Renal cortex interstitium (tissue), 11 donors: ENCODE measurements around the gene GLI2. TPM values are rescaled to one million over a fixed set of nuclear protein-coding genes. Genes with fewer than 3 reads are reported as not detected.

ENCODE experiments used
- DNase-seq, 11 donors: peaks; one replicate each; pipeline ENCODE4 v3.0.0-alpha.2; 2013; ENCODE audit warnings: low read depth in 9 of 11, low spot score in 4 of 11; ENCODE audit errors: extremely low read depth in 1 of 11
- polyA plus RNA-seq, 3 donors: library from polyadenylated mRNA; unstranded; fragments of 120-200 nt; gene quantifications; one replicate each; pipeline ENCODE4 v1.2.1, GENCODE V29; 2013; ENCODE audit not compliant: insufficient read length in 3 of 3

GLI2 gene
- polyA plus RNA-seq, 3 donors = 11.2 to 16.3 (median 12.8) TPM

GRCh38 chr2:120765678-120766469 lies 30.2 kb downstream of the GLI2 start:
- DNase-seq = peak; percentile 70 to 88 (median 82)

- no peak for DNase-seq
Measured at GRCh38 chr2:120766470-120767351, 31.0 kb downstream of the GLI2 start.

- DNase-seq = no peak
Measured at GRCh38 chr2:120767486-120768005, 31.9 kb downstream of the GLI2 start.

DNA sequence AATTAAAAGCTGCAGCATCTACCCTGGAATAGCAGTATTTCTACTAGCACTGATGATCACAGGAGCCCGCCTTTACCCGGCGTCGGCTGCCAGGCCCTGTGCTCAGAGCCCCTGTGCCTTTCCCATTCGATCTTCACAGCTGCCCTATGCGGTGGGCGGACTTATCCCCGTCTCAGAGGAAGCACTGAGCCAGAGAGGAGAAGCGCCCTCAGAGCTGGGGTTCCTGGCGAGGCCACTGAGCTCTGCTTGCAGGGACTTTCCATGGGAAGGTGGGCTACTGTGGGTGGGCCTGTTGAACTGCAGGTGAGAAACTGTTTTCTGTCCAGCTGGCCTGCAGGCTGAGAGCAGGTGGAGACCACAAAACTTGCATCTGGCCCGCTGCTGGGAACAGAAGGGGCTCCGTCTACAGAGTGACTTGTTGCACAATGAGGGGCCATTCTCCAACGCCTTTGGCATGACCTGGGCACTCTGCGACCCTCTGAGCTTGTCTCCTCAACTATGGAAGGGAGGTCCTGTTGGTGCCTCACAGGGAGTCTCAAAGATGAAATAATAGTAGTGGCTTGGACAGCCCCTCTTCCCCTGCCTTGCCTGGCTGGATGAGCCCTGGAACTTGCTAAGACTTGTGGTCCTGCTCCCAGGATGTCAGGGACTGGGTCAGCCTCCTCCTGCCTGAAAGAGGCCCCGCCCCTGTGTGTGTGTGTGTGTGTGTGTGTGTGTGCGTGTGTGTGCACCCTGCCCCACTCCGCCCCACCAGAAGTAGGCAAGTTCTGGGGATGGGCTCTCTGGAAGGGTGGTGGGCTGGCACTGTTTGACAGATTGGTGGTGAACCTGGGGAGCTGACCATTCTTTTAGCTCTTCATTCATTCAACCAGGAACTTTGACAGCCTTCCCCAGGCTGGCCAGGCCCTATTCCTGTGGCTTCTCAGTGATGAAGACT lies 32.7 kb downstream of the GLI2 start:
- DNase-seq = no peak

- no peak for DNase-seq
Measured at GRCh38 chr2:120769076-120769786, 33.6 kb downstream of the GLI2 start.

GRCh38 chr2:120769787-120770120 lies 34.1 kb downstream of the GLI2 start:
- no peak for DNase-seq

GRCh38 chr2:120770176-120770575 lies 34.5 kb downstream of the GLI2 start:
- no peak for DNase-seq

DNA sequence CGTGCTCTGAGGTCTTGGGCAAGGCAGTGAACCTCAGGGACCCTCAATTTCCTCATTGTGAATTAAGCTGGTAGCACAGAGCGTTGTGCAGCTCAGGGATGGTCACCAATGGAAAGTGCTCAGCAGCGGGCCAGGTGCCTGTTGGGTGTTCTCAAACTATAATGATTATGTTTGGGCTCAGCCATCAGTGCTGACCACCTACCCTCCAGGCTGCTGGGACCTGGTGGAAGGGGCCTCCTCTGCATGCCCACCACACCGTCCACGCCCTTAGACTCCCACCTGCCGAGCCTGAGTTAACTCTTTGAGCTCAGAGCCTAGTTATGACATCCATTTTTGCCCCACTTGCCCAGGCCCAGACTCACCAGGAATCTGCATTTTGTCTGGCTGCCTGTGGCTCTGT lies 35.0 kb downstream of the GLI2 start:
- DNase-seq = no peak

GRCh38 chr2:120771111-120771780 lies 35.6 kb downstream of the GLI2 start:
- DNase-seq = peak in 1 of 11 donors; percentile 60

DNA sequence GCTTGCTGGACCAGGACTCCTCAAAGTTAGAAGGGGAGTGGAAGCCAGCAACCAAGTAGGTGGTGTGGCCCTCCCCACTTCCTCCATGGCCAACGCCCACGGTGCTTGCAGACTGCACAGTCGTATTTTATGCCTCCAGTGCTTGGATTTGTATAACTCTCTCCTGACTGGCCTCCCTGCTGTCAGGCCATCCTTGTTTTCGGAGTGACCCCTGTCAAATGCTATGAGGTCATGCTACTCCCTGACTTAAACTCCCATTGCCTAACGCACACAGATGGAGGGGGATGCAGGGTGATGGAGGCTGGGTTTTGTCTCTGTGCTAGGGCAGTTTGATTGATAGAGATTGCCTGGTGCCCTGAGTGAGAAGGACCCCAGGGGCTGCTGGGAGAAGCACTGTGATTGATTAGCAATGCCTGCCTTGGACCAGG lies 36.1 kb downstream of the GLI2 start:
- DNase-seq = no peak

- DNase-seq = no peak
Measured at GRCh38 chr2:120772261-120772660, 36.6 kb downstream of the GLI2 start.

GRCh38 chr2:120773186-120773800 lies 37.6 kb downstream of the GLI2 start:
- DNase-seq = no peak

GRCh38 chr2:120774557-120775160 lies 39.0 kb downstream of the GLI2 start:
- DNase-seq = no peak

GRCh38 chr2:120775194-120775593 lies 39.5 kb downstream of the GLI2 start:
- no peak for DNase-seq

DNA sequence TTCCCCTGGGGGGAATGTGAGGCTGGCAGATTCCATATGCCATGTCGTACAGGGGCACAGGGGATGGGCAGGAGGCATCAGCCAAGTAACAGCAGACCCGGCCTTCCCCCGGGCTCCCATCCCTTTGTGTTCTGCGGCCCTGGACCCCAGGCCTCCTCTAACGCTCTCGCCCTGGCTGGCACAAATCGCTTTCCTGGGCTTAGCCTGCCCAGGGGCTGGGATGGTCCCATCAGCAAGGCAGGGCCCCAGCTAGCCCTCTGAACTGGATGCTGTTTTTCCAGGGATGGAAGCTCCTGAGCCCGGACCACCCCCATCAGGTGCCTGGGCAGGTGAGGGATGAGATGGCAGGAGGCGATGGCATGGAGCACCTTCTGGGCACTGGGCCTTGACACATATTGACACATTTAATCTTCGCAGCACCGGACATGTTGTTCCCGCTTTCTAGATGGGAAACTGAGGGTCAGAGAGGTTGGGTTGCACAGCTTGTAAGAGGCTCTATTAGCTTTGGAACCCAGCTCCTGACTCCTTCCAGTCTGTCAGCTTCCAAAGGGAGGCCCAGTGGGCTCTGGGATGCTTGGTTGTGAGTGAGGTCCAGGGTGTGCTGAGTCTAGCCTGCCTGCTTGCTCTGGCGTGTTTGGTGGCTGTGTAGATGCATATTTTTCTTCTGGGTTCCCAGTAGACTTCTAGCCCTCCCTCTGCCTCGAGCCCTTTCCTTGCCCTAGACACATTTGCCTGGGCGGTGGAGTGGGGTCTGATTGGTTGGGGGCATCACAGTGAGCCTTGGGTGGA lies 40.3 kb downstream of the GLI2 start:
- DNase-seq = no peak

GRCh38 chr2:120776649-120777048 lies 41.0 kb downstream of the GLI2 start:
- no peak for DNase-seq
